Right lobe of liver (tissue), 4 donors: ENCODE measurements around the gene IGFBP4.

ENCODE experiments used
- POLR2A ChIP-seq: fragments of 450-650 bp; IDR thresholded peaks from one replicate; pipeline ENCODE4 v1.6.1; 2017; ENCODE audit warnings: antibody characterized with exemption, mild to moderate bottlenecking
- TF ChIP-seq, protein P1 (sequence below), 4 donors: fragments of 200-600 bp in 3 of 4; fragments of 450-650 bp in 1 of 4; IDR thresholded peaks; one replicate each; pipeline versions ENCODE4 v1.5.1 to v1.8.0; 2016 to 2022; ENCODE audit warnings: antibody characterized with exemption in 4 of 4, mild to moderate bottlenecking in 2 of 4
- donor health status: DM: no; HTN: no; CAD: no.
- donor health status: DM: no; HTN: no; CAD: no.
- donor health status: DM: no; HTN: yes; CAD: no.

DNA sequence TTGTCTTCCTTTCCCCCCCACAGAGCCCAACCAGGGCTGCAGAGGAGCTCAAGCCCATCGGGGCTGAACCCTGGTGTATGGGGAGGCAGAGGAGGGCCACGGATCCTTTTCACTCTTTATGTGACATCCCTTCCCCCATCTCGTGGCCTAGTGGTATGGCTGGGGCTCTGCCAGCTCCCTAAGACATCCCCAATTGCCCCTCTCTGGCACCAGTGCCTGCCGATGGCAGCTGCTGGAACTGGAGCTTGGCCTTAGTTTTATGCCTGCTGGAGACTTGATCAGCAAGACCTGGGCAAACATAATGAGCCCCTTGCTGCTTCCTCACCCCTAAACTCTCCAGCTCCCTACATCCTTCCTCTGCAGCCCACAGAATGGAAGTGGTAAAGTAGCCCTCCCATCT, 17.5 kb upstream of the IGFBP4 start:
- TF ChIP-seq, protein P1, sequence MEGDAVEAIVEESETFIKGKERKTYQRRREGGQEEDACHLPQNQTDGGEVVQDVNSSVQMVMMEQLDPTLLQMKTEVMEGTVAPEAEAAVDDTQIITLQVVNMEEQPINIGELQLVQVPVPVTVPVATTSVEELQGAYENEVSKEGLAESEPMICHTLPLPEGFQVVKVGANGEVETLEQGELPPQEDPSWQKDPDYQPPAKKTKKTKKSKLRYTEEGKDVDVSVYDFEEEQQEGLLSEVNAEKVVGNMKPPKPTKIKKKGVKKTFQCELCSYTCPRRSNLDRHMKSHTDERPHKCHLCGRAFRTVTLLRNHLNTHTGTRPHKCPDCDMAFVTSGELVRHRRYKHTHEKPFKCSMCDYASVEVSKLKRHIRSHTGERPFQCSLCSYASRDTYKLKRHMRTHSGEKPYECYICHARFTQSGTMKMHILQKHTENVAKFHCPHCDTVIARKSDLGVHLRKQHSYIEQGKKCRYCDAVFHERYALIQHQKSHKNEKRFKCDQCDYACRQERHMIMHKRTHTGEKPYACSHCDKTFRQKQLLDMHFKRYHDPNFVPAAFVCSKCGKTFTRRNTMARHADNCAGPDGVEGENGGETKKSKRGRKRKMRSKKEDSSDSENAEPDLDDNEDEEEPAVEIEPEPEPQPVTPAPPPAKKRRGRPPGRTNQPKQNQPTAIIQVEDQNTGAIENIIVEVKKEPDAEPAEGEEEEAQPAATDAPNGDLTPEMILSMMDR (IDR thresholded peaks at IDR 0.05) = no peak
- no peak for TF ChIP-seq POLR2A
